H1 (cell line): ENCODE measurements around the gene MBP. TPM values are rescaled to one million over a fixed set of nuclear protein-coding genes. Genes with fewer than 3 reads are reported as not detected.

Experiments used
- CTCF ChIA-PET: fragments of 300-600 bp; sonication (Branson Sonifier 250); formaldehyde crosslinking; loops from one replicate; lab custom pipeline; 2021; ENCODE audit not compliant: partially characterized antibody; lab: Charles Lee
- POLR2A ChIA-PET: fragments of 300-600 bp; sonication (Branson Sonifier 250); formaldehyde crosslinking; loops from one replicate; lab custom pipeline; 2021; ENCODE audit warnings: inconsistent platforms; ENCODE audit not compliant: partially characterized antibody; lab: Charles Lee
- DNase-seq, 2 experiments: peaks; one replicate each; pipeline versions ENCODE4 v3.0.0 to v3.0.0-alpha.2; 2010 to 2022; ENCODE audit warnings: low spot score in 2 of 2, low read depth in 1 of 2, mixed read lengths in 1 of 2
- FAIRE-seq: peaks from 2 replicates; lab custom pipeline; 2011; peaks lifted over from hg19 to GRCh38; lab: Jason Lieb, UNC
- H2AFZ ChIP-seq: 2 replicates; pipeline ENCODE4 v1.8.1; 2012; ENCODE audit warnings: low read length, inconsistent platforms
- H2AK5ac ChIP-seq: 2 replicates; pipeline ENCODE4 v1.6.1; 2013; ENCODE audit warnings: low read depth, low read length
- H2BK120ac ChIP-seq: replicated peaks from 2 replicates; pipeline ENCODE3; 2013; ENCODE audit warnings: low read depth, low read length, inconsistent platforms
- H2BK12ac ChIP-seq: 2 replicates; pipeline ENCODE4 v1.6.1; 2013; ENCODE audit warnings: low read depth, low read length
- H2BK15ac ChIP-seq: 2 replicates; pipeline ENCODE4 v1.6.1; 2013; ENCODE audit warnings: low read length
- H2BK20ac ChIP-seq: 2 replicates; pipeline ENCODE4 v1.6.1; 2013; ENCODE audit warnings: low read length
- H2BK5ac ChIP-seq: 2 replicates; pipeline ENCODE4 v1.6.1; 2013; ENCODE audit warnings: low read depth, low read length
- H3K14ac ChIP-seq: 2 replicates; pipeline ENCODE4 v1.6.1; 2013; ENCODE audit warnings: inconsistent platforms; ENCODE audit not compliant: insufficient read length
- H3K18ac ChIP-seq: 2 replicates; pipeline ENCODE4 v1.6.1; 2013; ENCODE audit warnings: low read length; ENCODE audit errors: extremely low read depth
- H3K23ac ChIP-seq: 2 replicates; pipeline ENCODE4 v1.6.1; 2013; ENCODE audit warnings: inconsistent platforms; ENCODE audit not compliant: insufficient read length
- H3K23me2 ChIP-seq: 2 replicates; pipeline ENCODE4 v1.6.1; 2013; ENCODE audit warnings: low read depth, low read length
- H3K27ac ChIP-seq: 2 replicates; pipeline ENCODE4 v1.6.1; 2011; ENCODE audit warnings: low read depth, low read length, inconsistent platforms
- H3K27me3 ChIP-seq, 4 experiments: replicated peaks in 1 of 4; 1 replicate in 1 of 4; 2 replicates in 3 of 4; pipeline versions ENCODE4 v1.6.1 to v1.8.1; 2011 to 2013; ENCODE audit warnings: low read length in 3 of 4, mild to moderate bottlenecking in 3 of 4, inconsistent platforms in 2 of 4, mixed read lengths in 2 of 4, moderate library complexity in 1 of 4; ENCODE audit not compliant: control insufficient read depth in 3 of 4, insufficient read depth in 3 of 4; ENCODE audit errors: extremely low read depth in 1 of 4
- H3K36me3 ChIP-seq, 4 experiments: 2 replicates each; pipeline versions ENCODE4 v1.6.1 to v1.8.1; 2011 to 2013; ENCODE audit warnings: mild to moderate bottlenecking in 4 of 4, low read length in 3 of 4, moderate library complexity in 2 of 4, control low read depth in 1 of 4, inconsistent platforms in 1 of 4; ENCODE audit not compliant: insufficient read depth in 4 of 4, control insufficient read depth in 2 of 4
- H3K4ac ChIP-seq: replicated peaks from 2 replicates; pipeline ENCODE3; 2013; ENCODE audit warnings: low read length, low read depth, mixed read lengths, inconsistent platforms; ENCODE audit not compliant: insufficient read length
- H3K4me1 ChIP-seq, 4 experiments: replicated peaks in 1 of 4; 1 replicate in 1 of 4; 2 replicates in 3 of 4; pipeline versions ENCODE4 v1.6.1 to v1.8.1; 2011 to 2013; ENCODE audit warnings: low read length in 3 of 4, inconsistent platforms in 2 of 4, mixed read lengths in 1 of 4; ENCODE audit not compliant: insufficient read depth in 4 of 4, control insufficient read depth in 3 of 4
- H3K4me2 ChIP-seq, 2 experiments: 2 replicates each; pipeline versions ENCODE4 v1.6.1 to v1.8.1; 2011 to 2013; ENCODE audit warnings: low read depth in 2 of 2, low read length in 2 of 2, control low read depth in 1 of 2, inconsistent platforms in 1 of 2, mild to moderate bottlenecking in 1 of 2; ENCODE audit not compliant: insufficient read depth in 1 of 2
- H3K4me3 ChIP-seq, 4 experiments: fragments of 200-600, 300-600 bp in 1 of 4; sonication (generic), shearing (Covaris generic), sonication (Bioruptor Twin) in 1 of 4; 2 replicates each; pipeline versions ENCODE4 v1.5.1 to v1.8.1; 2011 to 2016; ENCODE audit warnings: low read length in 4 of 4, low read depth in 3 of 4, control low read depth in 2 of 4, inconsistent platforms in 2 of 4, mild to moderate bottlenecking in 2 of 4, mixed read lengths in 1 of 4, moderate library complexity in 1 of 4; ENCODE audit not compliant: insufficient read depth in 2 of 4; ENCODE audit errors: extremely low read depth in 1 of 4
- H3K56ac ChIP-seq: replicated peaks from 2 replicates; pipeline ENCODE3; 2013; ENCODE audit warnings: low read depth, mild to moderate bottlenecking, mixed read lengths, low read length, inconsistent platforms; ENCODE audit not compliant: insufficient read length
- H3K79me1 ChIP-seq: 2 replicates; pipeline ENCODE4 v1.6.1; 2013; ENCODE audit warnings: low read depth, low read length, control low read depth
- H3K79me2 ChIP-seq, 2 experiments: 2 replicates each; pipeline versions ENCODE4 v1.6.1 to v1.8.1; 2012 to 2013; ENCODE audit warnings: low read length in 2 of 2, mild to moderate bottlenecking in 2 of 2, inconsistent platforms in 1 of 2; ENCODE audit not compliant: insufficient read depth in 2 of 2, control insufficient read depth in 1 of 2
- H3K9ac ChIP-seq, 4 experiments: replicated peaks in 1 of 4; 1 replicate in 1 of 4; 2 replicates in 3 of 4; pipeline versions ENCODE4 v1.6.1 to v1.8.1; 2011 to 2013; ENCODE audit warnings: low read depth in 3 of 4, low read length in 3 of 4, control low read depth in 2 of 4, mild to moderate bottlenecking in 2 of 4, moderate library complexity in 2 of 4, inconsistent platforms in 1 of 4; ENCODE audit errors: extremely low read depth in 1 of 4
- H3K9me3 ChIP-seq, 2 experiments: 2 replicates each; pipeline versions ENCODE4 v1.6.1 to v1.8.1; 2012 to 2013; ENCODE audit warnings: mild to moderate bottlenecking in 2 of 2, moderate library complexity in 2 of 2, control low read depth in 1 of 2, inconsistent platforms in 1 of 2, low read depth in 1 of 2, low read length in 1 of 2, mixed read lengths in 1 of 2; ENCODE audit not compliant: insufficient read depth in 2 of 2
- H4K20me1 ChIP-seq, 2 experiments: replicated peaks in 1 of 2; 2 replicates each; pipeline versions ENCODE3 to v1.8.1; 2011 to 2013; ENCODE audit warnings: inconsistent platforms in 2 of 2, low read length in 2 of 2, mild to moderate bottlenecking in 1 of 2; ENCODE audit not compliant: insufficient read depth in 2 of 2, control insufficient read depth in 1 of 2
- H4K5ac ChIP-seq: 2 replicates; pipeline ENCODE4 v1.6.1; 2013; ENCODE audit warnings: low read length, low read depth, mixed read lengths, inconsistent platforms; ENCODE audit not compliant: insufficient read length
- H4K8ac ChIP-seq: 2 replicates; pipeline ENCODE4 v1.8.0; 2013; ENCODE audit warnings: mild to moderate bottlenecking, moderate library complexity, low read length, inconsistent platforms; ENCODE audit not compliant: insufficient read depth; ENCODE audit errors: extremely low read depth
- H4K91ac ChIP-seq: replicated peaks from 2 replicates; pipeline ENCODE3; 2013; ENCODE audit warnings: low read length, mixed read lengths, inconsistent platforms; ENCODE audit not compliant: insufficient read length
- BRCA1 ChIP-seq: IDR thresholded peaks from 2 replicates; pipeline ENCODE4 v1.6.1; 2012; ENCODE audit warnings: low read depth, low read length, improper control_type of control experiment
- CBX5 ChIP-seq: fragments of 300-800, 300-1000 bp; sonication (generic); IDR thresholded peaks from 2 replicates; pipeline ENCODE4 v1.7.1; 2016; ENCODE audit warnings: antibody characterized with exemption, low read length, low read depth
- CHD2 ChIP-seq: IDR thresholded peaks from 2 replicates; pipeline ENCODE4 v1.6.1; 2012; ENCODE audit warnings: low read length, improper control_type of control experiment
- EP300 ChIP-seq, 2 experiments: IDR thresholded peaks; 1 replicate in 1 of 2; 2 replicates in 1 of 2; pipeline ENCODE4 v1.6.1; 2011 to 2012; ENCODE audit warnings: low read depth in 2 of 2, low read length in 2 of 2, mild to moderate bottlenecking in 2 of 2, borderline replicate concordance in 1 of 2, inconsistent platforms in 1 of 2, moderate library complexity in 1 of 2
- GTF2F1 ChIP-seq: IDR thresholded peaks from 2 replicates; pipeline ENCODE4 v1.6.1; 2012; ENCODE audit warnings: low read depth, low read length, improper control_type of control experiment, borderline replicate concordance
- JUND ChIP-seq: IDR thresholded peaks from 2 replicates; pipeline ENCODE4 v1.6.1; 2011; ENCODE audit warnings: mild to moderate bottlenecking, improper control_type of control experiment, low read length
- KDM4A ChIP-seq: IDR thresholded peaks from one replicate; pipeline ENCODE4 v1.7.1; 2012; ENCODE audit warnings: low read depth, mild to moderate bottlenecking, moderate library complexity, low read length, inconsistent platforms; ENCODE audit not compliant: severe bottlenecking
- NANOG ChIP-seq: IDR thresholded peaks from 2 replicates; pipeline ENCODE4 v1.6.1; 2011; ENCODE audit warnings: low read length, low read depth, mild to moderate bottlenecking, inconsistent platforms; ENCODE audit not compliant: insufficient read depth, poor library complexity, severe bottlenecking
- POLR2A ChIP-seq, 2 experiments: IDR thresholded peaks; 1 replicate in 1 of 2; 2 replicates in 1 of 2; pipeline ENCODE4 v1.6.1; 2011; ENCODE audit warnings: low read depth in 2 of 2, low read length in 2 of 2, mild to moderate bottlenecking in 2 of 2; ENCODE audit errors: control extremely low read depth in 1 of 2
- POU5F1 ChIP-seq: IDR thresholded peaks from 2 replicates; pipeline ENCODE4 v1.6.1; 2011; ENCODE audit warnings: low read depth, mild to moderate bottlenecking, low read length, moderate library complexity
- RBBP5 ChIP-seq: IDR thresholded peaks from 2 replicates; pipeline ENCODE4 v1.7.1; 2012; ENCODE audit warnings: low read depth, mild to moderate bottlenecking, inconsistent platforms, low read length, moderate library complexity, borderline replicate concordance
- RXRA ChIP-seq: IDR thresholded peaks from 2 replicates; pipeline ENCODE4 v1.6.1; 2011; ENCODE audit warnings: low read depth, mild to moderate bottlenecking, low read length, moderate library complexity; ENCODE audit not compliant: insufficient read depth
- SUZ12 ChIP-seq: fragments of 200-600 bp; sonication (generic); IDR thresholded peaks from 2 replicates; pipeline ENCODE4 v1.6.1; 2012; ENCODE audit warnings: mild to moderate bottlenecking, inconsistent platforms, low read length, moderate library complexity, mixed read lengths
- TBP ChIP-seq: IDR thresholded peaks from 2 replicates; pipeline ENCODE4 v1.6.1; 2011; ENCODE audit warnings: low read depth, low read length, improper control_type of control experiment
- TCF12 ChIP-seq: IDR thresholded peaks from 2 replicates; pipeline ENCODE4 v1.6.1; 2011; ENCODE audit warnings: low read depth, mild to moderate bottlenecking, low read length
- WGBS, 2 experiments: shearing (Covaris generic) in 1 of 2; methylation state at CpG; one replicate each; pipeline versions ENCODE4 v1.1.6 to v1.1.7; 2013 to 2015; ENCODE audit warnings: low lambda C conversion rate in 2 of 2, mixed read lengths in 2 of 2, inconsistent platforms in 1 of 2, low coverage in 1 of 2, missing lambda C conversion rate in 1 of 2; ENCODE audit not compliant: insufficient replicate concordance in 2 of 2, insufficient coverage in 1 of 2, insufficient read length in 1 of 2; ENCODE audit errors: extremely low coverage in 1 of 2, missing lambda C conversion rate in 1 of 2; 5-methylcytosine and 5-hydroxymethylcytosine counted together
- polyA plus RNA-seq, 7 experiments: library from polyadenylated mRNA; depleted of rRNA in 3 of 7; stranded (reverse) in 5 of 7; unstranded in 2 of 7; fragments of >200 nt in 5 of 7; fragments of 200-250 nt in 2 of 7; gene quantifications; 1 replicate in 5 of 7; 2 replicates in 1 of 7; 4 replicates in 1 of 7; pipeline versions ENCODE4 v1.2.1 to v1.2.3, GENCODE V29; 2011 to 2013; ENCODE audit warnings: missing spikeins in 2 of 7, mixed read lengths in 2 of 7
- total RNA-seq: library from RNA; stranded (reverse); fragmentation: NEBNext Ultra II Directional; extraction: Animal tissue kit (Norgen Biotek cat#: 25700); gene quantifications from 2 replicates; pipeline ENCODE4 v1.2.1, GENCODE V29; 2021

Gene MBP
- total and polyA plus RNA-seq, 2 of the 8 experiments (the other 6 are each of a cell fraction or from before 2014, with no cell fraction given): 7.7 to 19.2 TPM

- H3K9ac ChIP-seq: no peak overlapping the region
- no peak overlapping the region for H3K27ac ChIP-seq
- no peaks in the 10 kb centered on the region for H3K4me1 ChIP-seq
- H4K5ac ChIP-seq: no peak overlapping the region
- 0 out of 4 replicates have a peak, but pooled peaks cover 2 to 3% of the 10 kb centered on the region in 2 experiments for H3K9me3 ChIP-seq
- H2BK15ac ChIP-seq: no peak overlapping the region
- no peak overlapping the region for H3K4ac ChIP-seq
- H3K27me3 ChIP-seq: no peaks in the 10 kb centered on the region
- 97% methylated on average over 7 of the region's 9 CpGs; no CpG with 5 or more reads in 1 of the 2 experiments for WGBS, 2 experiments
- H3K4me3 ChIP-seq: no peak overlapping the region
- H3K14ac ChIP-seq: no peak overlapping the region
- H3K79me1 ChIP-seq: no peaks in the 10 kb centered on the region
- CTCF ChIA-PET: interaction anchor here (0.9 to 1.7 kb wide), 4 partner anchors 16 to 22 kb away, joined by 4 to 5 read pairs (median 4); no protein-coding TSS in a partner anchor
- H3K23me2 ChIP-seq: no peaks in the 10 kb centered on the region
- H3K23ac ChIP-seq: no peak overlapping the region
- no peak overlapping the region for H2BK12ac ChIP-seq
- no peak overlapping the region for H4K91ac ChIP-seq
- FAIRE-seq (no peak), DNase-seq (no peak)
- no peak overlapping the region for H2BK5ac ChIP-seq
- peaks cover 0 to 9% (median 3%) of the 10 kb centered on the region in 4 experiments; a peak in 6 of 8 replicates for H3K36me3 ChIP-seq
- no peak overlapping the region for H3K56ac ChIP-seq
- no peak overlapping the region for H3K18ac ChIP-seq
- no peak overlapping the region for H4K8ac ChIP-seq
- POLR2A ChIA-PET: interaction anchor here (1.1 kb wide), 1 partner anchor 11 kb away, joined by 3 read pairs; no protein-coding TSS in a partner anchor
- H2AFZ ChIP-seq: no peak overlapping the region
- no peak overlapping the region for H2BK20ac ChIP-seq
- H2AK5ac ChIP-seq: no peak overlapping the region
- H3K4me2 ChIP-seq: no peak overlapping the region
- H4K20me1 ChIP-seq: peaks cover 0 to 1% of the 10 kb centered on the region in 2 experiments
- H2BK120ac ChIP-seq: no peak overlapping the region
- no peaks in the 10 kb centered on the region for H3K79me2 ChIP-seq
- TF ChIP-seq CHD2: no peak
- no peak for TF ChIP-seq RXRA
- TF ChIP-seq BRCA1: no peak
- no peak for TF ChIP-seq TCF12
- no peak for TF ChIP-seq KDM4A
- no peak for TF ChIP-seq EP300 (IDR thresholded peaks at IDR 0.05; ENCODE audit: borderline replicate concordance in 1 of 2, low read depth in 2 of 2, low read length in 2 of 2)
- no peak for TF ChIP-seq TBP
- TF ChIP-seq SUZ12: no peak
- no peak for TF ChIP-seq POU5F1
- TF ChIP-seq CBX5: no peak
- no peak for TF ChIP-seq NANOG
- TF ChIP-seq POLR2A (IDR thresholded peaks at IDR 0.05; ENCODE audit: control extremely low read depth in 1 of 2, low read depth in 2 of 2, low read length in 2 of 2): no peak
- TF ChIP-seq GTF2F1: no peak
- no peak for TF ChIP-seq JUND
- no peak for TF ChIP-seq RBBP5
Measured at GRCh38 chr18:76941284-76941683, 191.3 kb downstream of the MBP start.
